PC-3 (cell line): ENCODE measurements around the gene PLEKHM2.

Experiments
- CTCF ChIP-seq: fragments of 300-600 bp; sonication (generic); conservative IDR thresholded peaks from 2 replicates; pipeline ENCODE4 v1.5.1; 2017; ENCODE audit warnings: antibody characterized with exemption, low read depth, mild to moderate bottlenecking, low read length
- EZH2phosphoT487 ChIP-seq: fragments of 300-600 bp; sonication (generic); IDR thresholded peaks from 2 replicates; pipeline ENCODE4 v1.6.1; 2018; ENCODE audit warnings: mild to moderate bottlenecking, antibody characterized with exemption, low read length, borderline replicate concordance

GRCh38 chr1:15671430-15671829 is 12.7 kb upstream of the PLEKHM2 start:
- no peak for TF ChIP-seq CTCF
- TF ChIP-seq EZH2phosphoT487 = no peak
